ENCODE measurements around the gene SH3YL1.

SH3YL1 gene

GRCh38 chr2:279366-279765 lies 15.5 kb upstream of the SH3YL1 start:
- Histone ChIP-seq H3F3A (ENCODE audit: insufficient read depth) (no peaks in the 10 kb centered on the region), H3K27me3 (ENCODE audit: low read length) (no peaks in the 10 kb centered on the region), H3K79me2 (ENCODE audit: insufficient read depth, low read length) (peaks cover 35% of the 10 kb centered on the region), H3K4me2 (ENCODE audit: low read depth, low read length, poor library complexity, severe bottlenecking) (no peak overlapping the region), H4K20me1 (ENCODE audit: low read depth, low read length) (peaks cover 8% of the 10 kb centered on the region), H3K9me3 (ENCODE audit: insufficient read depth, low read length) (no peaks in the 10 kb centered on the region), H3K4me3 (ENCODE audit: insufficient read depth, low read length, poor library complexity, severe bottlenecking) (no peak overlapping the region), H3K36me3 (ENCODE audit: low read length) (peaks cover 35% of the 10 kb centered on the region), H2AFZ (ENCODE audit: low read depth, low read length, severe bottlenecking) (no peak overlapping the region), H3K9ac (ENCODE audit: low read length) (no peak overlapping the region), H3K27ac (ENCODE audit: low read depth, low read length) (no peak overlapping the region), H3K9me2 (replicated peaks; ENCODE audit: insufficient read depth, low read length) (no peaks in the 10 kb centered on the region)
- TF ChIP-seq EZH2phosphoT487 (conservative IDR thresholded peaks at IDR 0.05; ENCODE audit: low read length) = no peak

DNA sequence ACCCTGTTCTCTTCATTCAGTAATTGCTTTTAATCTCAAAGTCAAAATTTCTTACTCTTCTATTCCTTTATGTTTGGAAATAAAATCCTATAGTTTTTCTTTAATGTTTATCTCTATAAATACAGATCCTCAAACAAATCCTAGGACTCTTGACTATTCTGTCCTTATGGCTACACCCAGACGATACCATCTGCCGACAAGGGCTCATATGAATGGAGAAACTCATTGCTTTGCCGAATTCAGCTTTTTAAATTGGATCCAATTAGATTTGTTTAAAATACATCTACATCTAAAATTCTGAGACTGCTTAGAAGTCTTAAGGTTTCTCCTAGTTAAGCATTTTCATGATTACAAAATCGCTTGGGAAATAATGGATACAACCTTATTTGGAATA lies 15.1 kb upstream of the SH3YL1 start:
- no peaks in the 10 kb centered on the region for H3K9me3 ChIP-seq (ENCODE audit: insufficient read depth, low read length)
- H3K9me2 ChIP-seq (replicated peaks; ENCODE audit: insufficient read depth, low read length) = no peaks in the 10 kb centered on the region
- no peak overlapping the region for H2AFZ ChIP-seq (ENCODE audit: low read depth, low read length, severe bottlenecking)
- no peak overlapping the region for H3K27ac ChIP-seq (ENCODE audit: low read depth, low read length)
- H3F3A ChIP-seq (ENCODE audit: insufficient read depth) = no peaks in the 10 kb centered on the region
- H3K36me3 ChIP-seq (ENCODE audit: low read length) = peaks cover 37% of the 10 kb centered on the region
- peaks cover 40% of the 10 kb centered on the region for H3K79me2 ChIP-seq (ENCODE audit: insufficient read depth, low read length)
- H3K4me2 ChIP-seq (ENCODE audit: low read depth, low read length, poor library complexity, severe bottlenecking) = no peak overlapping the region
- no peak overlapping the region for H3K9ac ChIP-seq (ENCODE audit: low read length)
- no peaks in the 10 kb centered on the region for H3K27me3 ChIP-seq (ENCODE audit: low read length)
- no peak overlapping the region for H3K4me3 ChIP-seq (ENCODE audit: insufficient read depth, low read length, poor library complexity, severe bottlenecking)
- peaks cover 10% of the 10 kb centered on the region for H4K20me1 ChIP-seq (ENCODE audit: low read depth, low read length)
- TF ChIP-seq CTCF (IDR thresholded peaks at IDR 0.05; ENCODE audit: insufficient read depth, low read length, poor library complexity, severe bottlenecking) (no peak), EZH2phosphoT487 (conservative IDR thresholded peaks at IDR 0.05; ENCODE audit: low read length) (no peak)

DNA sequence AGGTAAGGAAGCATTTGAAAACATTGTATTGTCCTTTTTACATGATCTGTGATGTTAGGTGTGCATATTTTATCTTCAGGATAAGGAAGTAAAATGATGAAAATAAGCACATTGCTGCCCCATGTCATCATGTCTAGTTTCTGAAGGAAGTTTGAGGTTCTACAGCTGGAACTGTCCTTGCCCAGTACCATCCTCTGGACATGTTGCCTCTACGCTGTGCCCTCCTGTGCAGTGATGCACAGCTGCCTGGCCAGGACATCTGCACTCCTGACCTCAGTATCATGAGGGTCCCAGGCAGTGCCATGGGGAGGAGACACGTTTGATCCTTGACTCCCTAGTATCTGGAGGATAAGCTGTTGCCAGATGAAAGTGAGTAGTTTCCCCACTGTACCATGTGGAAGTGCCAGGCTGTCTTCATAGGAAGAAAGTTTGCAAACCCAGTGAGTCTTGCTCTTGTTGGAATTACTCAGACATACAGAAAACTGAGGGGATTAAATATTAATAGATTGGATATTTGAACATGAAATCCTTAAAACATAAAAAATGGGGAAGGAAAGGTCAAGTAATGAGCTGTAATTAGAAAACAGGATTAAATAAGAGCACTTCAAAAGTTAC lies 14.6 kb upstream of the SH3YL1 start:
- Histone ChIP-seq H3K79me2 (ENCODE audit: insufficient read depth, low read length) (peaks cover 45% of the 10 kb centered on the region), H3K36me3 (ENCODE audit: low read length) (peaks cover 40% of the 10 kb centered on the region), H3K9ac (ENCODE audit: low read length) (no peak overlapping the region), H3F3A (ENCODE audit: insufficient read depth) (no peaks in the 10 kb centered on the region), H3K4me3 (ENCODE audit: insufficient read depth, low read length, poor library complexity, severe bottlenecking) (no peak overlapping the region), H4K20me1 (ENCODE audit: low read depth, low read length) (peaks cover 10% of the 10 kb centered on the region), H2AFZ (ENCODE audit: low read depth, low read length, severe bottlenecking) (no peak overlapping the region), H3K9me2 (replicated peaks; ENCODE audit: insufficient read depth, low read length) (no peaks in the 10 kb centered on the region), H3K9me3 (ENCODE audit: insufficient read depth, low read length) (no peaks in the 10 kb centered on the region), H3K27me3 (ENCODE audit: low read length) (no peaks in the 10 kb centered on the region), H3K27ac (ENCODE audit: low read depth, low read length) (no peak overlapping the region), H3K4me2 (ENCODE audit: low read depth, low read length, poor library complexity, severe bottlenecking) (no peak overlapping the region)
- TF ChIP-seq CTCF (IDR thresholded peaks at IDR 0.05; ENCODE audit: insufficient read depth, low read length, poor library complexity, severe bottlenecking) (no peak), EZH2phosphoT487 (conservative IDR thresholded peaks at IDR 0.05; ENCODE audit: low read length) (no peak)

DNA sequence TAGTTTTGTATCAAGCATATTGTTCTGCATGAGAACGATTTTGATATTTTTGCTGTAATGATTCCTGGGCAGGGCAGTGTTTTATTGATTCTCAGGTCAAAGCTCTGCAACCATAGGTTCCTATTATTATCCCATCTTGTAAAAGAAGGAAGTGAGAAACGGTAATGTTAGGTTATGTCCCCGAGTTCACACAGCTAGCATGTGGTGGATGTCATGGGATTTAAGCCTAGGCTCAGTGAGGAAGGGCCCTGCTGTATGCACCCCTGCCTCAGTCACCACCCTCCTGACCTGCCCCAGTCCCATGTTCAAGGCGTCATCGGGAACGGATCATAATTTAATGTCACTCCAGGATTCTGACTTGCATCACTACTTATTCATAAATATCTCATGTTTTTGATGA lies 11.6 kb upstream of the SH3YL1 start:
- Histone ChIP-seq H3K9ac (ENCODE audit: low read length) (no peak overlapping the region), H4K20me1 (ENCODE audit: low read depth, low read length) (peaks cover 17% of the 10 kb centered on the region), H3K4me2 (ENCODE audit: low read depth, low read length, poor library complexity, severe bottlenecking) (no peak overlapping the region), H3K9me3 (ENCODE audit: insufficient read depth, low read length) (no peaks in the 10 kb centered on the region), H3K9me2 (replicated peaks; ENCODE audit: insufficient read depth, low read length) (no peaks in the 10 kb centered on the region), H3K79me2 (ENCODE audit: insufficient read depth, low read length) (peaks cover 74% of the 10 kb centered on the region), H3K36me3 (ENCODE audit: low read length) (peaks cover 50% of the 10 kb centered on the region), H3K27ac (ENCODE audit: low read depth, low read length) (no peak overlapping the region), H3K4me3 (ENCODE audit: insufficient read depth, low read length, poor library complexity, severe bottlenecking) (no peak overlapping the region), H3K27me3 (ENCODE audit: low read length) (no peaks in the 10 kb centered on the region), H2AFZ (ENCODE audit: low read depth, low read length, severe bottlenecking) (no peak overlapping the region), H3F3A (ENCODE audit: insufficient read depth) (no peaks in the 10 kb centered on the region)
- TF ChIP-seq CTCF (IDR thresholded peaks at IDR 0.05; ENCODE audit: insufficient read depth, low read length, poor library complexity, severe bottlenecking) (no peak), EZH2phosphoT487 (conservative IDR thresholded peaks at IDR 0.05; ENCODE audit: low read length) (no peak)

All from SU-DHL-6 (cell line).